Upper lobe of left lung (tissue), 6 donors: ENCODE data around the gene STK16. TPM values are rescaled to one million over a fixed set of nuclear protein-coding genes. Genes with fewer than 3 reads are reported as not detected.

ENCODE experiments used
- ATAC-seq, 2 donors: fragments of 200-7000 bp; cut with Tn5 transposase; one replicate each; pipeline ENCODE4 v1.9.1; 2022; ENCODE audit warnings: mild to moderate bottlenecking in 2 of 2, moderate library complexity in 2 of 2; ENCODE audit not compliant: low FRiP score in 2 of 2
- DNase-seq, 2 donors: peaks; one replicate each; pipeline ENCODE4 v3.0.0-alpha.2; 2019 to 2020
- H3K27ac ChIP-seq, 4 donors: fragments of 200-600 bp; sonication (generic); one replicate each; pipeline ENCODE4 v1.5.1; 2016 to 2019
- H3K27me3 ChIP-seq, 4 donors: fragments of 200-600 bp; sonication (generic); one replicate each; pipeline ENCODE4 v1.5.1; 2017 to 2019
- H3K36me3 ChIP-seq, 4 donors: fragments of 200-600 bp; sonication (generic); one replicate each; pipeline ENCODE4 v1.5.1; 2016 to 2019
- H3K4me1 ChIP-seq, 4 donors: fragments of 200-600 bp; sonication (generic); one replicate each; pipeline ENCODE4 v1.5.1; 2018 to 2019
- H3K4me3 ChIP-seq, 4 donors: fragments of 200-600 bp; sonication (generic); one replicate each; pipeline ENCODE4 v1.5.1; 2017 to 2019; ENCODE audit warnings: mild to moderate bottlenecking in 2 of 4, moderate library complexity in 1 of 4
- H3K9me3 ChIP-seq, 4 donors: fragments of 200-600 bp; sonication (generic); one replicate each; pipeline ENCODE4 v1.5.1; 2018 to 2019
- EP300 ChIP-seq, 4 donors: sonication (generic); formaldehyde crosslinking; IDR thresholded peaks; one replicate each; pipeline ENCODE4 v1.5.1; 2017; ENCODE audit warnings: antibody characterized with exemption in 4 of 4, control low read depth in 2 of 4
- POLR2A ChIP-seq, 4 donors: fragments of 450-650 bp; IDR thresholded peaks; one replicate each; pipeline ENCODE4 v1.5.1; 2016 to 2017; ENCODE audit warnings: antibody characterized with exemption in 4 of 4, mild to moderate bottlenecking in 2 of 4
- POLR2AphosphoS5 ChIP-seq, 2 donors: sonication (generic); formaldehyde crosslinking; IDR thresholded peaks; one replicate each; pipeline ENCODE4 v1.5.1; 2017; ENCODE audit warnings: antibody characterized with exemption in 2 of 2
- WGBS, 2 donors: methylation state at CpG; one replicate each; pipeline ENCODE4 v1.1.5; 2017 to 2018; 5-methylcytosine and 5-hydroxymethylcytosine counted together
- total RNA-seq, 6 donors: library from RNA; depleted of rRNA in 4 of 6; stranded (reverse); fragments of >200 nt in 4 of 6; gene quantifications; one replicate each; pipeline versions ENCODE4 v1.1.0 to v1.2.1, GENCODE V29; 2016 to 2021
- TF ChIP-seq, protein P1 (sequence below), 6 experiments: fragments of 450-650 bp in 4 of 6; fragments of 200-600 bp in 2 of 6; sonication (generic) in 2 of 6; IDR thresholded peaks; one replicate each; pipeline ENCODE4 v1.5.1; 2016 to 2019; ENCODE audit warnings: antibody characterized with exemption in 6 of 6
- donor health status: DM: no; HTN: no; CAD: no; lungs with moderate emphysema.
- donor health status: DM: no; HTN: yes; CAD: no; lungs with severe emphysema.

Gene STK16
- total RNA-seq, 6 donors from 2014 or later: 12.6 to 28.3 (median 15.7) TPM

- ATAC-seq (peak; percentile 70 to 82), DNase-seq (peak; percentile 85 to 89)
- H3K36me3 ChIP-seq: peaks cover 8 to 26% (median 21%) of the 10 kb centered on the region in 4 donors
- peak overlapping the region; percentile 96 to 100 (median 98) for H3K27ac ChIP-seq
- peaks cover 22 to 29% (median 24%) of the 10 kb centered on the region in 4 donors for H3K4me1 ChIP-seq
- H3K9me3 ChIP-seq: no peaks in the 10 kb centered on the region
- no peaks in the 10 kb centered on the region for H3K27me3 ChIP-seq
- TF ChIP-seq, protein P1, sequence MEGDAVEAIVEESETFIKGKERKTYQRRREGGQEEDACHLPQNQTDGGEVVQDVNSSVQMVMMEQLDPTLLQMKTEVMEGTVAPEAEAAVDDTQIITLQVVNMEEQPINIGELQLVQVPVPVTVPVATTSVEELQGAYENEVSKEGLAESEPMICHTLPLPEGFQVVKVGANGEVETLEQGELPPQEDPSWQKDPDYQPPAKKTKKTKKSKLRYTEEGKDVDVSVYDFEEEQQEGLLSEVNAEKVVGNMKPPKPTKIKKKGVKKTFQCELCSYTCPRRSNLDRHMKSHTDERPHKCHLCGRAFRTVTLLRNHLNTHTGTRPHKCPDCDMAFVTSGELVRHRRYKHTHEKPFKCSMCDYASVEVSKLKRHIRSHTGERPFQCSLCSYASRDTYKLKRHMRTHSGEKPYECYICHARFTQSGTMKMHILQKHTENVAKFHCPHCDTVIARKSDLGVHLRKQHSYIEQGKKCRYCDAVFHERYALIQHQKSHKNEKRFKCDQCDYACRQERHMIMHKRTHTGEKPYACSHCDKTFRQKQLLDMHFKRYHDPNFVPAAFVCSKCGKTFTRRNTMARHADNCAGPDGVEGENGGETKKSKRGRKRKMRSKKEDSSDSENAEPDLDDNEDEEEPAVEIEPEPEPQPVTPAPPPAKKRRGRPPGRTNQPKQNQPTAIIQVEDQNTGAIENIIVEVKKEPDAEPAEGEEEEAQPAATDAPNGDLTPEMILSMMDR (IDR thresholded peaks at IDR 0.05): peak; percentile 94 to 98 (median 95)
- TF ChIP-seq EP300 (IDR thresholded peaks at IDR 0.05): no peak
- TF ChIP-seq POLR2A (IDR thresholded peaks at IDR 0.05): no peak
- H3K4me3 ChIP-seq: peak overlapping the region in 2 of 4 donors; percentile 14 to 18
- 28 to 35% methylated on average over 18 to 25 of the region's 25 CpGs for WGBS, 2 donors
Observed at GRCh38 chr2:219277703-219278654, 32.7 kb downstream of the STK16 start.

DNA sequence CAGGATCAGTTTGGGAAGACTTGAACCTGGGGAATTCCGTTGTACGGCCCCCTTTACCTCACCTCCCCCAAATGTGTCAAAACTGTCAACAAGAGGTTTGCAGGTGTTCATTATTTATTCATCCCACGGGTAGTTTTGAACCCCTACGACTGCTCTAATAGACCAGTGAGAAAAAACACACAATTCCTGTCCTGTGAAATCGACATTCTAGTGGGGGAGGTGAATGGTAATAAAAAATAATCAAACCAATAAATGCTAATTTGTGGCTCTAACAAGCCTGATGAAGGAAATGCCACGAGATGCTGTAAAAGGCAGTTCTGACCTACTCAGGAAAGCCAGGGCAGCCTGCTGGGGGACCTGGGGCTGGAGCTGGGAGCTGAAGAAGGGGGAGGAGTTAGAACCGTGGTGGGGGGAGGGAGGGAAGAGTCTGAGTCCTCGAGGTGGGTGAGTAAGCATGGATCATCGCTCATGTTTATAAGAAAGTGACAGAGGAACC lies 33.4 kb downstream of the STK16 start:
- ATAC-seq (no peak), DNase-seq (no peak)
- Histone ChIP-seq H3K27me3 (no peaks in the 10 kb centered on the region), H3K9me3 (no peaks in the 10 kb centered on the region), H3K4me3 (peak overlapping the region in 3 of 4 donors; percentile 62 to 78 (median 65)), H3K27ac (peak overlapping the region; percentile 96 to 100 (median 98)), H3K36me3 (peaks cover 10 to 34% (median 28%) of the 10 kb centered on the region in 4 donors), H3K4me1 (peaks cover 22 to 29% (median 24%) of the 10 kb centered on the region in 4 donors)
- TF ChIP-seq POLR2AphosphoS5 (IDR thresholded peaks at IDR 0.05): no peak
- TF ChIP-seq POLR2A (IDR thresholded peaks at IDR 0.05): no peak
- TF ChIP-seq EP300 (IDR thresholded peaks at IDR 0.05): no peak
- TF ChIP-seq, protein P1 (IDR thresholded peaks at IDR 0.05): no peak
- WGBS, 2 donors: 11 to 19% methylated on average over 9 of the region's 9 CpGs

GRCh38 chr2:219279151-219279915 lies 34.1 kb downstream of the STK16 start, which contains the start of gene DNAJB2:
TSS of gene DNAJB2 (plus strand) at chr2:219279366. CDS start at chr2:219279834, 468 bp downstream.
- TF ChIP-seq POLR2AphosphoS5 (IDR thresholded peaks at IDR 0.05): peak; percentile 88 to 96
- TF ChIP-seq POLR2A (IDR thresholded peaks at IDR 0.05): peak; percentile 71 to 96 (median 92)
- peak in 1 of 4 donors; percentile 71 for TF ChIP-seq EP300 (IDR thresholded peaks at IDR 0.05)
- TF ChIP-seq, protein P1 (IDR thresholded peaks at IDR 0.05): peak in 1 of 6 experiments; percentile 34
- peak; percentile 97 to 98 for ATAC-seq
- peak within 1 kb of the TSS; percentile 60 to 78 (median 64) for H3K4me3 ChIP-seq
- H3K9me3 ChIP-seq: no peaks in the 10 kb centered on the region
- H3K27ac ChIP-seq: peak within 1 kb of the TSS; percentile 96 to 100 (median 98)
- 1 to 2% methylated on average over 20 to 30 of the region's 65 CpGs for WGBS, 2 donors
- peaks cover 12 to 40% (median 34%) of the 10 kb centered on the region in 4 donors for H3K36me3 ChIP-seq
- peaks cover 22 to 29% (median 24%) of the 10 kb centered on the region in 4 donors for H3K4me1 ChIP-seq
- peak; percentile 98 to 99 for DNase-seq
- H3K27me3 ChIP-seq: no peaks in the 10 kb centered on the region

GRCh38 chr2:219279916-219280516 lies 34.7 kb downstream of the STK16 start:
- peak overlapping the region; percentile 96 to 100 (median 98) for H3K27ac ChIP-seq
- no peak for ATAC-seq
- H3K9me3 ChIP-seq: no peaks in the 10 kb centered on the region
- peaks cover 17 to 47% (median 41%) of the 10 kb centered on the region in 4 donors for H3K36me3 ChIP-seq
- peaks cover 22 to 29% (median 24%) of the 10 kb centered on the region in 4 donors for H3K4me1 ChIP-seq
- WGBS, 2 donors: 41 to 53% methylated on average over 10 to 12 of the region's 12 CpGs
- no peaks in the 10 kb centered on the region for H3K27me3 ChIP-seq
- TF ChIP-seq, protein P1 (IDR thresholded peaks at IDR 0.05): no peak
- TF ChIP-seq POLR2A (IDR thresholded peaks at IDR 0.05) (no peak), EP300 (IDR thresholded peaks at IDR 0.05) (no peak), POLR2AphosphoS5 (IDR thresholded peaks at IDR 0.05) (no peak)
- peak overlapping the region; percentile 60 to 78 (median 64) for H3K4me3 ChIP-seq
- DNase-seq: no peak
